Measurements from ENCODE around the gene MAP4K4.

MAP4K4 gene

DNA sequence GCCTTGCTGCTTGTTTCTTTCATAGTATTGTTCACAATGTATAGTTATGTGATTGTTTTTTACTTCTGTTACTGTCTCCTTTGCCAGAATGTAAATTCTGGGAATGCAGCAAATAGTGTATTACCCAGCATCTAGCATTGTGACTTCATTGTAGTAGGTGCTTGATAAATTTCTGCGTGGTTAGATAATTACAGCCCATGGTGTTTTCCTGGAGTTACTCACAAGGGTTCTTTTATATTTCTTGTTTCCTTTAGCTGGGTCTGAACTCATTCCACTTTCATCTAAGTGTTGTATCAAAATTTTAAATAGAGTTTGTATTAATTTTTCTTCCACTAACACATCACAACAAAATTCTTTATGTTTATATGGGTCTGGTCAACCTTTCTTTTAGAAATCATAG is 132.6 kb downstream of the MAP4K4 start:
- Histone ChIP-seq H3K4me1 (ENCODE audit: control insufficient read depth in 1 of 2, insufficient read depth in 1 of 2, low read depth in 1 of 2, low read length in 1 of 2) (no peaks in the 10 kb centered on the region), H3K27me3 (no peaks in the 10 kb centered on the region), H3K36me3 (peaks cover 98% of the 10 kb centered on the region), H3K27ac (no peak overlapping the region), H3K9me3 (no peaks in the 10 kb centered on the region), H3K4me3 (ENCODE audit: low read depth in 1 of 2, low read length in 1 of 2) (no peak overlapping the region)
- TF ChIP-seq, protein P1, sequence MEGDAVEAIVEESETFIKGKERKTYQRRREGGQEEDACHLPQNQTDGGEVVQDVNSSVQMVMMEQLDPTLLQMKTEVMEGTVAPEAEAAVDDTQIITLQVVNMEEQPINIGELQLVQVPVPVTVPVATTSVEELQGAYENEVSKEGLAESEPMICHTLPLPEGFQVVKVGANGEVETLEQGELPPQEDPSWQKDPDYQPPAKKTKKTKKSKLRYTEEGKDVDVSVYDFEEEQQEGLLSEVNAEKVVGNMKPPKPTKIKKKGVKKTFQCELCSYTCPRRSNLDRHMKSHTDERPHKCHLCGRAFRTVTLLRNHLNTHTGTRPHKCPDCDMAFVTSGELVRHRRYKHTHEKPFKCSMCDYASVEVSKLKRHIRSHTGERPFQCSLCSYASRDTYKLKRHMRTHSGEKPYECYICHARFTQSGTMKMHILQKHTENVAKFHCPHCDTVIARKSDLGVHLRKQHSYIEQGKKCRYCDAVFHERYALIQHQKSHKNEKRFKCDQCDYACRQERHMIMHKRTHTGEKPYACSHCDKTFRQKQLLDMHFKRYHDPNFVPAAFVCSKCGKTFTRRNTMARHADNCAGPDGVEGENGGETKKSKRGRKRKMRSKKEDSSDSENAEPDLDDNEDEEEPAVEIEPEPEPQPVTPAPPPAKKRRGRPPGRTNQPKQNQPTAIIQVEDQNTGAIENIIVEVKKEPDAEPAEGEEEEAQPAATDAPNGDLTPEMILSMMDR (IDR thresholded peaks at IDR 0.05) = no peak

DNA sequence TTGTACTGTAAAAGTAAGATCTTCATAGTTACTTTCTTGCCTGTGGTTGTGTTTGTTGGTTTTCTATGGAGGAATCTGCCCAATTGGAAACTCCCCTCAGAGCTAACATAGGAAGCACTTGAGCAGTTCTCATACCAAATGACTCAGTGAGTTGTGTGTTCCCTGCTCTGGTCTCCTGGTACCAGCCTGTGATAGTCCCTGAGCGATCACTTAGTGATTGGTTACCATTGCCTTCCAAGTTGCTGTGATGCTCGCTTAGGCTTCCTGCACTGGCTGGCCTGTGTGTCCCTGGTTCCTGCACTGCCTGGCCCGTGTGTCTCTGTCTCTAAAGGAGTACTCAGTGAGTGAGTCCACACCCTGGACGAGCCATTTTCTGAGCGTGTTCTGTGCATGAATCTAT is 133.0 kb downstream of the MAP4K4 start:
- Histone ChIP-seq H3K9me3 (no peaks in the 10 kb centered on the region), H3K4me3 (ENCODE audit: low read depth in 1 of 2, low read length in 1 of 2) (no peak overlapping the region), H3K27ac (peak overlapping the region; percentile 50), H3K27me3 (no peaks in the 10 kb centered on the region), H3K36me3 (peaks cover 98% of the 10 kb centered on the region), H3K4me1 (ENCODE audit: control insufficient read depth in 1 of 2, insufficient read depth in 1 of 2, low read depth in 1 of 2, low read length in 1 of 2) (no peaks in the 10 kb centered on the region)
- TF ChIP-seq, protein P1 (IDR thresholded peaks at IDR 0.05) = no peak

GRCh38 chr2:101831351-101831865 is 133.9 kb downstream of the MAP4K4 start:
- Histone ChIP-seq H3K4me1 (ENCODE audit: control insufficient read depth in 1 of 2, insufficient read depth in 1 of 2, low read depth in 1 of 2, low read length in 1 of 2) (no peaks in the 10 kb centered on the region), H3K27me3 (no peaks in the 10 kb centered on the region), H3K27ac (peak overlapping the region; percentile 50), H3K9me3 (no peaks in the 10 kb centered on the region), H3K4me3 (ENCODE audit: low read depth in 1 of 2, low read length in 1 of 2) (no peak overlapping the region), H3K36me3 (peaks cover 98% of the 10 kb centered on the region)
- TF ChIP-seq, protein P1 (IDR thresholded peaks at IDR 0.05) = peak; percentile 38

DNA sequence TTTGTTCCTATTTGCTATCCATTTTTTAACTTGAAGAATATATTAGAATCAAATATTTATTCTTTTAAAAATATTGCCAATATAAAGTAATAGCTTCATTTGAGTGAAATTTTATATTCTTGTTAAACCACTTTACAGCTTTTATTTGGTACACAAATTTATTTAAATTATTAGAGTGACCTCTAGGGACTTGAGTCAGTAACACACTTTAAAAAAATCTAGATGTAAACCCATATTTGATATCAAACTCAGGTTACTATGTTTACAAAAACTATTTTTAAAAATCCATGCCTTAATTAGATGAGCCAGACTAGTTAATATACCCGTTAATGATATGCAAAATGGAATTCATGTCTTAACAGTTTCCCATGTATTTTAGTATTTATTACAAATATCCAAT is 134.6 kb downstream of the MAP4K4 start:
- Histone ChIP-seq H3K9me3 (no peaks in the 10 kb centered on the region), H3K27me3 (no peaks in the 10 kb centered on the region), H3K27ac (no peak overlapping the region), H3K4me3 (ENCODE audit: low read depth in 1 of 2, low read length in 1 of 2) (no peak overlapping the region), H3K36me3 (peaks cover 97% of the 10 kb centered on the region), H3K4me1 (ENCODE audit: control insufficient read depth in 1 of 2, insufficient read depth in 1 of 2, low read depth in 1 of 2, low read length in 1 of 2) (no peaks in the 10 kb centered on the region)
- TF ChIP-seq, protein P1 (IDR thresholded peaks at IDR 0.05) = no peak

- Histone ChIP-seq H3K27ac (no peak overlapping the region), H3K4me1 (ENCODE audit: control insufficient read depth in 1 of 2, insufficient read depth in 1 of 2, low read depth in 1 of 2, low read length in 1 of 2) (no peaks in the 10 kb centered on the region), H3K27me3 (no peaks in the 10 kb centered on the region), H3K9me3 (no peaks in the 10 kb centered on the region), H3K4me3 (ENCODE audit: low read depth in 1 of 2, low read length in 1 of 2) (no peak overlapping the region), H3K36me3 (peaks cover 96% of the 10 kb centered on the region)
- TF ChIP-seq, protein P1 (IDR thresholded peaks at IDR 0.05) = no peak
These were observed 136.5 kb downstream of the MAP4K4 start for GRCh38 chr2:101833890-101834523.

Data from neutrophil (primary cell).